COLO829 (cell line): Measurements from ENCODE around the gene IGFL1.
"Not testable (repeated sequence)": the region's sequence is repeated elsewhere in the genome, so short reads cannot be mapped to it uniquely, and the experiment has no call there.

Source experiments
- DNase-seq: peaks from one replicate; pipeline ENCODE4 v3.0.0; 2012; ENCODE audit warnings: low spot score

Gene IGFL1

DNA sequence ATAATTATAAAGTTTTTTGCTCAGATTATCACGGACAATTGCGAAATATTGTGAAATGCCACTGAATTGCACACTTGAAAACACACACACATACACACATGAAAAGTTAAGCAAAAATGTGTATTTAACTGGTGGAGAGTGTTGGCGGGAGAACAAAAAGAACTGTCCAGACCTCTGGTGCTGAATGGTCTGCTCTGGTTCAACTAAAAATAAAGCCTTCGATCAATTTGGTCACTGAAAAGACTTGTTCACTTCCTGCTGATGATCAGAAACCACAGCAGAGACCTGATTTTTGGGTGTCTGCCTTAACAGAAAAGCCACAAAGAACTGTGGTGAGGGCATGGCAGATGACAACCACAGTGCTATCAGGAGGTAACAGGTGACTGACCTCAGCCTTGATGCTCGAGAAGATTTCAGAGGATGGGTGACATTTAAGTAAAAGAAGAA lies 4.0 kb upstream of the IGFL1 start:
- DNase-seq, result no peak

DNA sequence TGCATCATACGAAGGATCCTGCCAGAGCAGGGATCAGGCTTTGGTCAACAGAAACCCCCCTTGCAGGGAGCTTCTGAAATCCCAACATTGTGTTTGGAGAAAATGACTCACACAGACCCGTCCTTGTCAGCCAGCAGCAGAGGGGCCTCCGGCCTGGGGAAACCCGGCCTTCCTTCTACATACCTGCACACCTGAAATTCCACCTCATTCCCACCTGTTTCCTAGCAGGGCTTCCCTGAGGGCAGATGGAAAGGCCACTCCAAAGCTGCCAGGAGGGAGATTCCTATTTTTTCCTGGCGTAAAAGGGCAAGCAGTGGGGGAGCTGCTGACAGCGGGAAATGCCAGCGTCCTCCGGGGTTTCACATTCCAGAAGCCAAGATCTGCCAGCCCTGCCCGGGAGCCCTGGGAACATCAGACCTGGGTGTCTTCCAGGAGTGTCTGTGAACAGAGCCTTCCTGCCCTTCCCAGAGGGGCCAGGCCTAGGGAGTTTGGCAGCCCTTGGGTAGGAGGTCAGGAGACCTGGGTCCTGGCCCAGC lies 3.0 kb upstream of the IGFL1 start:
- DNase-seq, result no peak

DNA sequence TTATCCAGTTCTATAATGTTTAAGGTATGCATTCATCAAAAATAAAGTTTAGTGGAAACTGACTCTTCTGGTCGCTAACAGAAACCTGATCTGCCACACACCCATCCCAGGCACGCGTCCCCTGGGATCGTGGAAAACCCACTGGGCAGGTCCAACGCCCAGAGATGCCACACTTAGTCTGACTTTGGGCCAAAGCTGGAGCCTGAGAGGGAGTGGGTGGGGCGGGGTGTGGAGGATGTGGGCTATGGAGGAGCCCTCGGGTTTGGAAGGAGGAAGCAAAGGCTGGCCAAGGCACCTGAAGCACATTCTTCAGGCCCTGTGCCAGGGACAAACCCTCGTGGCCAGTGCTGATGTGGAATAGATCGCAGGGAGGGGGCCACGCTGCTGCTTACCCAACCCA lies 2.5 kb downstream of the IGFL1 start:
- no peak for DNase-seq

DNA sequence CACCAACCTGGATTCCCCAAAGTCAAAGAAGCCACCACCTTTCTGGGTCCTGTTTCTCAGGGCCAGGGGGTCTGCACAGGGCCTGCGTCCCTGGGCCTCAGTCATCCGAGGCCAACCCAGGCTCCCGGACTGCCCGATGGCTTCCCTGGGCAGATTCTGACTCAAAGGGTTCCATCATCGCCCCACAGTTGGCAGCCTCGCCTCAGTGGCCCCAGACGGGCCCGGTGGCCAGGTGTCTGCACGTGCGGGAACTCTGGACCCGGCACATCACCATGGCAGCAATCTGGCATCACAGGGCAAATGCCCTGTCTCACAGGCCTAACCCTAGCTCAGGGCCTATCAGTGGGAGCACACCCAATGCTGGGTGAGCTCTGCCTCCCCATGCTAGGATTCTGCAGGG lies 2.9 kb downstream of the IGFL1 start:
- no peak for DNase-seq

DNA sequence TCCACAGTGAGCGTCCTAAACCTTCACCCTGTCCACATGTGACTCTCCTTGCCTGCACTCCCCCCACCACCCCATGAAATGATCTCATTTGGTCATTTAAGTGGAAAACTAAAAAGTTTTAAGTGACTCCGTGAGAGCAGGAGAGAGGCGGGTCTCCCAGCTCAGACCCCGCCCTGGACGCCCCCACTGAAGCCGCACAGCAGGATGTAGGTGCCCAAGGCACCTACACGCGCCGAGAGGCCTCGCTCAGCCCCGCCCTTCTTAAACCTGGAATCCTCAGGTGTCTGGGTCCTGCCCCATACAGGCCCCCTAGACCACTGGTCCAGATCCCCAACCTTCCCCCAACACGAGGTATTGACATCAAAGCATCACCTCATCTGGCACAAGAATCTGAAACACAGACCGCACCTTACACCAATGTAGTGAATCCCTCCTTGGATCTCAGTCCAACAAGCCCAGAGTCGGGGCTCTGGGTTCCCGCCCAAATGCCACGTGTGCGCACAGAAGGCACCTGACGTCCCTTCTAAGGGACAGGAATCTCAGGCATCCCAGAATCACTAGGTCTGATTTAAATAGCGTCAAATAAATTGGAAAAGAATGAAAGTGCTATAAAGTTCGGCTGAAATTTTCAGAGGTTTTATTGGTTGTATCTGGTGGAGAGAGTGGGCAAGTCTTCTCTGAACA lies 3.5 kb downstream of the IGFL1 start:
- no peak for DNase-seq

DNA sequence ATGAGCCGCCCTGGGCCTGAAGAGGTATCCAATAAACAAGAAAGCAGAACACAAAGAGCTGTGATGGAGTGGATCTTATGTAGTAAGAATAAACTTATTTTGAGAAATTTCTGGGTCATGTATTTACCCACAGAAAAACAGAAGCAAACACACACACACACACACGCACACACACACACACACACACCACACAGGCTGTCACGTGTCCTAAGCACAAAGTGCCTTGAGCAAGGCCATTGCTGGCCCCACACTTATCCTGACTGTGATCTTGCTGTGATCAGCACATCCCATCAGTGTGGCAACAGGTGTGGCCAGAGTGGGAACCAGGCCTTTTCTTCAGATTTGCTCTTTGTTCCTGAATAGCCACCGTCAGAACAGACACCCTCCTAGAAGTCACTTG lies 4.3 kb downstream of the IGFL1 start:
- DNase-seq, result not testable (repeated sequence)

DNA sequence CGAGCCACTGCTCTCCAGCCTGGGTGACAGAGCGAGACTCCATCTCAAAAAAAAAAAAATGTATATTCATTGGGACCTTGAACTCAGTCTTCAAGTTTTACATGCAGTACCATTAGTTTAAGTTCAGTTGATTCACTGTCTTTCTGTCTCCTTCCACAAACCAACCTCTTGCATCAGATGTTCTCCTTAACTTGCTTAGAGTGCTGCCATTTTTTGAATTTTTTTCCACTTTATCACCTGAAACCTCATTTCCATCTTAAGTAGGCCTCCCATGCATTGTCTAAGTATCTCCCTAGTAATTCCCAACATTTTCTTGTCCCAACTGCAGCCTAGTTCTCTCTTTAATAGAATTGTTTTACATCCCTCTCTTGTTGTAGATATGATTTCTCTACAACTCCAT lies 8.6 kb downstream of the IGFL1 start:
- DNase-seq, result not testable (repeated sequence)

DNA sequence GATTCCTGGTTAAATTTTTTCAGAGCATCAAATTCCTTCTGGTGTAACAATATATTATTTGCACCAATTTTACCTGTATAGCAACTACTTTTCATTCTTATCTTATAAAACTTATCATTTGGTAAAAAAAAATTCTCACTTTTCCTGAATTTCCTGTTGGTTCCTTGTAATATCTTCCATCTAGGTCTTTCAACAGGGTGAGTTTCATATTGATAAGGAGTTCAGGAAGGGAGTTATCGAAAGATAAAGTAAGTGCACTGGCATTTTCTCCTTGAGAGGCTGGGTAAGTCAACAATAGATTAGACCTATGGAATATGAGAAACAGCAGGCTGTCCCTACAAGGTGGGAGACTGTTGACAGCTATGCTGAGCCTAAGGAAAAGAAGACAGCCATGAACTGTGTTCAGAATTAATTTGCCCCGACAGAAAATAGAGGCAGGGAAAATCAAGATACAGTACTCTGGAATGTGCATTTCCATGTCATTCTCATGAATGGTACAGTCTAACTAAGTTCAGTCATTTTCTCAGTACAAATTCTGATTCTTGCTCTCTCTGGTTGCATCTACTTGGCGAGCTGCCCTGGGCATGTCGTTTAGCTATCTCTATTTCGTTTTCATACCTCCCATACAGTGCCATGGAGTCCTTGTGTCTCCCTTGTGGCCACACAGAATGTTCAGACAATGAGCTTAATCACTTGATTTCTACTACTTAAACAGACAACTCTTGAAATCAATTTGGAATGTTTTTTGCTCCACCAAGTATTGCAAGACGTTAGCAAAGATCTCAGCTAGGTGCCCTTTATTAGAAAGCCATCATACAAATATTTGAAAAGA lies 9.9 kb downstream of the IGFL1 start:
- no peak for DNase-seq

DNA sequence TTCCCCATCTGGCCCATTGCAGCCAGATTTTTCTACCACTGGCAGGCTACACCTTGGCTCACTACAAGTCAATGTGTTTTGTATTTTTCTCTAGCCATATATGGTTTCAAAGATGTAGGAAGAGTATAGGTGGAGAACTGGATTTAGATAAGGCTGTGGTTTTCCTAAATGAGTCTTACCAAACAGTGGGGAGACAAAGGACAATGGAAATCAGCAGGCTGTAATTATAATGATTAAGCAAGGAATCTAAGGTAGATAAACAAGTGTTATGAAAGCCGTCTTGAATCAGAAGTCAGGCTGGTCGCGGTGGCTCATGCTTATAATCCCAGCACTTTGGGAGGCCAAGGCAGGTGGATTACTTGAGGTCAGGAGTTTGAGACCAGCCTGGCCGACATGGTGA lies 11.2 kb downstream of the IGFL1 start:
- no peak for DNase-seq

DNA sequence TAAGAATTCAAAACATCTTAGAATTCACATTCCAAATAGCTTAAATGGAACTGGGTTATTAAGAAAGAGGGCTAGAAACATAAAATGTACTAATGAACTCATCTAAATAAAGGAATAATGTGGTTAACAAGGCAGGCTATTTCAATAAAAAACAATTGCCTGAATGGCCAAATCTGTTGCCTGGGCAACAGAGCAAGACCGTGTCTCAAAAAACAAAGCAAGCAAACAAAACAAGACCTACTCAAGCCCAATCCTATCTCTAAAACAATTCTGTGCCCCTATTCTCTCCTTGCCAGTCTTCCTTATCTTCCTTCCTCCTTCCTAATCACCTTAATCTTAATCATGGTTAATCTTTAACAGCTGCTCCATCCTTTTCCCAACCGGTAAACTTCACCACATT lies 12.1 kb downstream of the IGFL1 start:
- no peak for DNase-seq

DNA sequence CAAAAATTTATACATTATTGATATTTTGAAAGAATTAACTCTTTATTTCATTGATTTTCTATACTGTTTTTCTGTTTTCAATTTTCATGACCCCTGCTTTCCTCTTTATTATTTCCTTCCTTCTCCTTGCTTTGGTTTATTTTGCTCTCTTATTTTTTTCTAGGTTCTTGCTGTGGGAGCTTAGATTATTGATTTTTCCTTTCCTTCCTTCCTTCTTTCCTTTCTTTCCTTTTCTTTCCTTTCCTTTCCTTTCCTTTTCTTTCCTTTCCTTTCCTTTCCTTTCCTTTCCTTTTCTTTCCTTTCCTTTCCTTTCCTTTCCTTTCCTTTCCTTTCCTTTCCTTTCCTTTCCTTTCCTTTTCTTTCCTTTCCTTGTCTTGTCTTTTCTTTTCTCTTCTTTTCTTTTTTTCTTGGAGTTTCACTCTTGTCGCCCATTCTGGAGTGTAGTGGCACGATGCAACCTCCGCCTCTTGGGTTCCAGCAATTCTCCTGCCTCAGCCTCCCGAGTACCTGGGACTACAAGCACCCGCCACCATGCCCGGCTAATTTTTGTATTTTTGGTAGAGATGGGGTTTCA lies 13.6 kb downstream of the IGFL1 start:
- not testable (repeated sequence) for DNase-seq

DNA sequence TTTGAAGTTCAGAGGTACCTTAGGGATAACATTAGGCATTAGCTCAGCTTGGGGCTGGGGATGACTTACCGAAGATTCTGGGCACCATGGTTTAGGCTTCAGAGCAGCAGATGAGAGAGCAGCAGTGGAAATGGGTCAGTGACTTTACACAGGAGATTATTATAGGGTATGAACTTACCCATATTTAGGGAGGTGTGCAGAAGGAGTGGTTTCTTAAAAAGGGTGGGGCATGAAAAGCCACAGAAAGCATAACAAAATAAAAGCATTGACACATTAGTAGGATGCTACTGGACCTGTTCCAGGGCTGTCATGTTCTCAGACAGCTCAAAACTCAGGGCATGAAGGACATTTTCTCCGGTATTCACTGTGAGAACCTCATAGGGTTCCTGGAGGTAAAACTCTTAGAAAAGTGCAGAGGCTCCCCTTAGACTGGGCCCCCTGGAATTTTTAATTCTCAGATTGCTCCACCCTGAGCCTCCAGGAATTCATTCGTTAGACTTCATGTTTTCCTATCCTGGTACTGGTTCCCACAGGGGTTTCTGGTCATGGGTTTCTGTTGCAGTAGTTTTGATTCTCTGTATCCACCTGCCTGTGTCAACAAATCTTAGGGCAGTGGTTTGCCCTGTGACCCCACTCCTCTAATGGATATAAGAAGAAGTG lies 20.7 kb downstream of the IGFL1 start:
- no peak for DNase-seq

DNA sequence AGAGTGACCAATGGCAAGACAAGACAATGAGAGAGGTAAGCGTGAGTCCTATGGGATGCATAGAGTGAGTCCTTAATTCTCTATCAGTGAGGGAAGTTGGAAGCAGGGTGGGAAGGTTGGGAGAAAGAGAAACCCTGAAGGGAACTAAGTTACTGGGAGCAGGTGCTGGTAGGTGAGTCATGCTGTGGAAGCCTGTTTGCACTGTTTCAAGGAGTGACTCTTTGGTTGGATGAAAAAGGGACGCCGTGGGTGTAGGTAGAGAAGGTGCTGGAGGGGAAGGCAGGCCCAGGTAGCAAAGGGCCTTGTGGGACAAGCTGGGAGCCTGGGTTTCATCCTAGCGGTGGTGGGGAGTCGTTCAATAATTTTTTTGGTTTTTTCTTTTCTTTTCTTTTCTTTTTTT lies 21.9 kb downstream of the IGFL1 start:
- DNase-seq, result no peak

DNA sequence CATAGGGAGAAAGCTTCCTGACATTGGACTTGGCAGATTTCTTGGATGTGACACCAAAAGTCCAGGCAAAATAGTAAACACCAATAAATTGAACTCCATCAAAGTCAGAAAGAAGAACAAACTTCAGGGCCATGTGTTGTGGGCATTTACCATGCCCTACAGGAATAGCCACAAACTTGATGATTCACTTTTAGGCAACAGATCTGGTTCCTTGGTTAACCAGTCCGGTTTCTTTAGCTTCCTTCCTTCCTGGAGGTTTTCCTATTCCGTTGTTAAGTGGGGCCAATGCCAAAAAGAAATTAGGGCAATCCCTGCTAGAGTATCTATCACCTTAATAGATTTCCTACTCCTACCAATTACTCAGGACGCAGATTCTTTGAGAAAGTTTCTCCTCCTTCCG lies 25.2 kb downstream of the IGFL1 start:
- DNase-seq, result no peak

DNA sequence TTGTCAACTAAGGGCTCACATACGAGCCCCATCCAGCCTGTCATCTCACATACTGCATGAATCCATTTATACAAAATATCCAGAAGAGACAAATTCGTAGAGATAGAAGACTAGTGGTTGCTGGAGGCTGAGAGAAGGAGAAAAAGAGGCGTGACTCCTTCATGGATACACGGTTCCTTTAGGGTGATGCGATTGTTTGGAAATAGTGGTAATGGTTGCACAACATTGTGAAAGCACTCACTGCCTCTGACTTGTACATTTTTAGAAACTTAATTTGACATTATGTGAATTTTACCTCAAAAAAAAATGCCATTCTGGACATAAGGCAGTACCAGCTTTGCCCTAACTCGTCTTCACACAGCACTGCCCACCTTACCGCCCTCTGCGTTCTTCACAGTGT lies 27.3 kb downstream of the IGFL1 start:
- no peak for DNase-seq

DNA sequence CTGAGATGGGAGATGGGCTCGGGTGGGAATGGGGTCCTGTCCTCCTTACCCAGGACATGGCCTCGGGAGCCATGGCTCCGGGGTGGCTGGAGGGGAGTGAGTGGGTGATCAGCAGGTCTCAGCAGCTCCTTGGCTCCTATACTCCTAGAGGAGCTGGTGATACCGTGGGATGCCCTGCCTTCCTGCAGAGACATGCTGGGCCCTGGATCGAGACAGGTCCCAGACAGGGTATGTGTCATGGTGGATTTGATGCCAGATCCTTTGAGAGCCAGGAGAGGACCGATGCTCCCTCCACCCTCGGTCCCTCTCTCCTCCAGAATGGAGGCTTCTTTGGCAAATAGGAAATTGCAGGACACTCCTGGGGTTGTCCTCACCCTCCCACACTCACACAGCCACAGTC lies 32.0 kb downstream of the IGFL1 start:
- not testable (repeated sequence) for DNase-seq

DNA sequence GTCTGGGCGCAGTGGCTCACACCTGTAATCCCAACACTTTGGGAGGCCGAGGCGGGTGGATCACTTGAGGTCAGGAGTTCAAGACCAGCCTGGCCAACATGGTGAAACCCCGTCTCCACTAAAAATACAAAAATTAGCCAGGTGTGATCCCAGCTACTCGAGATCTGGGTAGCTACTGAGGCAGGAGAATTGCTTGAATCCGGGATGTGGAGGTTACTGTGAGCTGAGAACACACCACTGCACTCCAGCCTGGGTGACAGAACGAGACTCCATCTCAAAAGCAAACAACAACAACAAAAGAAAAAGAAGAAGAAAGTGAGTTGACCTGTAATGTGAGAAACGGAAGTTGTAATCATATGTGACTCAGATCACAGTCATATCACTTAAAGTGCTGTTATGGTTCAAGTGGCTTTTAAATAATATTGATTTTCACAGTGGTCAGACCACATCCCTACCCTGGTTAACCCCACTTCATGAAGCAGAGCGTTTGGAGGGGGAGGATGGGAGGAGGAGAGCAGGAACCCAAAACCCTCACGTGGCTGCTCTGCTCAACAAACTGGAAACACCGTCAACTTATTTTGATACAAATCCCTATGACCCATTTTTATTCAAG lies 33.2 kb downstream of the IGFL1 start:
- DNase-seq, result peak; percentile 12

DNA sequence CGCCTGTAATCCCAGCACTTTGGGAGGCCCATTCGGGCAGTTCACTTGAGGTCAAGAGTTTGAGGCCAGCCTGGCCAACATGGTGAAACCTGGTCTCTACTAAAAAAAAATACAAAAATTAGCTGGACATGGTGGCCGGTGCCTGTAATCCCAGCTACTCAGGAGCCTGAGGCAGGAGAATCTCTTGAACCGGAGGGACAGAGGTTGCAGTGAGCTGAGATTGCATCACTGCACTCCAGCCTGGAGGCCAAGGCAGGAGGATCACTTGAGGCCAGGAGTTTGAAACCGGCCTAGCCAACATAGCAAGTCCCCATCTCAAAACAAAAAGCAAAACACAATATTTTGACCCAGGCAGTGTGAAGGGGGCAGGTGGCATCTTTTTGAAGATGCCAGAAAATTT lies 35.3 kb downstream of the IGFL1 start:
- not testable (repeated sequence) for DNase-seq

DNA sequence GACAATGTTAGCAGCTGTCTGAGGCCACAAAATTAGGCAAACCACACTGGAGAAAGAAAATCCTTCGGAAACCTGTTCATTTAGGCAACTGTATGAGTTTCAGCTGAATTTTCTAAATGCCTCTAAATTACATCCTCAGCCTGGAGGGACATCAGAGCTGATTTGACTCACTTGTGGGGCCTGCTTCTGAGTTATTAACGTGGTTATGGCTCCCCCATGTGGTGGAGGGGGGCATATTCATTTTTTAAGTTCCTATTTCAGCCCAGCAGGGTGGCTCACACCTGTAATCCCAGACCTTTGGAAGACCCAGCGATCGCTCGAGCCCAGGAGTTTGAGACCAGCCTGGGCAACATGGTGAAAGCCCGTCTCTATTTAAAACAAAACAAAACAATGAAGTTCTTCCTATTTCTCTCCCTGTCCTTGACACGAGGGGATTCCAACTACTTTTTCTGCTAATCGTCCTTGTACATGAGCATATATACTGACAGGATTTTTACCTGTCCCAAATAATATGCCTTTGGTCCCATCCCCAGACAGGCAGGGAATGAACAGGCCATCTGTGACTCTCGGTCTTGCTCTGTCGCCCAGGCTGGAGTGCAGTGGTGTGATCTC lies 35.8 kb downstream of the IGFL1 start:
- DNase-seq, result peak; percentile 78

DNA sequence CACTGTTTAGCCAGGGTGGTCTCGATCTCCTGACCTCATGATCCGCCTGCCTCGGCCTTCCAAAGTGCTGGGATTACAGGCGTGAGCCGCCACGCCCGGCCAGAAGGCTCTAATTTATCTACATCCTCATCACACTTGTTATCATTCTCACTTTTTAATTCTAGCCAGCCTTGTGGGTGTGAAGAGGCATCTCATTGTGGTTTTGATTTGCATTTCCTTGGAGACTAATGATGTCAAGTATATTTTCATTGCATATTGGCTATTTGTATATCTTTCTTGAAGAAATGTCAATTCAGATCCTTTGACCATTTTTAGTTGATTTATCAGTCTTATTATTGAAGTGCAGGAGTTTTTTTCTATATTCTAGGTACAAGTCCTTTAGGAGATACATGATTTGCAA lies 39.6 kb downstream of the IGFL1 start:
- no peak for DNase-seq

DNA sequence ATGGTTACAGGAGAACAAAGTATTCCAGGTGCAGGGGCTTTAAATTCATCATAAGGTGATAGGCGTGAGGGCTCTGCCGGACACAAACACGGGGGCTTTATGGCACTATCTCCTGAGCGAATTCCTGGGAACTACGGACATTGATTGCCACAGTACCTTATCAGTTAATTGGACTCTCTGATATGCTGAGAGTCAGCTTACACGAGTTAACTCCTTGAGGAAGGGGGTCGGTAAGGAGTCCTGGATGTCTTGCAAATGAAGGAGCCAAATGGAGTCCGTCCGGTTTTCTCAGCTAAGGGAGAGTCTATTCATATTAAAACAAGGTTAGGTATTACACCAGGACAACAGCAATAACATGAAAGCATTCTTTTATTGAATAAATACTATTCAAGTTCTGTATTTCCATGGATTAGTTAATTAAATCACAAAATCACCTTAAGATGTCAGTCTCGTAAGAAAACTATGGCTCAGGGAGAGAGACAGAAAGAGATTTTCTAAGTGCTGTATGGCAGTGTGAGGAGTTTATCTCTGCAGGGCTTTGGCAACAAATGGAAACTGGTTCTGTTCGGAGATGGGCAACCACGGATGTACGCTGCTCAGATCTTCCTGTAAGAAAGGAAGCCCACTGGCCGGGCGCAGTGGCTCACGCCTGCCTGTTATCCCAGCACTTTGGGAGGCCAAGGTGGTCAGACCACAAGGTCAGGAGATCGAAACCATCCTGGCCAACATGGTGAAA lies 41.1 kb downstream of the IGFL1 start:
- no peak for DNase-seq
